GM23338 (cell line): Measurements from ENCODE around the gene SLC66A1.

Source experiments
- EZH2 ChIP-seq: fragments of 200-600 bp; sonication (generic); IDR thresholded peaks from one replicate; pipeline ENCODE4 v1.8.0; 2017; ENCODE audit warnings: antibody characterized with exemption, mild to moderate bottlenecking, low read depth; ENCODE audit not compliant: unreplicated experiment
- EZH2phosphoT487 ChIP-seq: fragments of 200-600 bp; sonication (generic); IDR thresholded peaks from one replicate; pipeline ENCODE4 v1.8.1; 2018; ENCODE audit warnings: antibody characterized with exemption; ENCODE audit not compliant: unreplicated experiment
- POLR2AphosphoS5 ChIP-seq: IDR thresholded peaks from 2 replicates; pipeline ENCODE4 v1.6.1; 2016; ENCODE audit warnings: antibody characterized with exemption, low read depth
- TF ChIP-seq, protein P1 (sequence below), 2 experiments: fragments of 200-600 bp in 1 of 2; sonication (generic) in 1 of 2; conservative IDR thresholded peaks; 2 replicates each; pipeline versions ENCODE4 v1.5.1 to v1.6.1; 2016 to 2017; ENCODE audit warnings: antibody characterized with exemption in 2 of 2, low read depth in 2 of 2, mild to moderate bottlenecking in 2 of 2, moderate library complexity in 1 of 2
- TF ChIP-seq, protein P2 (sequence below): fragments of 250-450 bp; sonication (Bioruptor Pico); IDR thresholded peaks from 2 replicates; pipeline ENCODE4 v1.5.0; 2020; ENCODE audit warnings: mild to moderate bottlenecking, moderate library complexity
- TF ChIP-seq, protein P3 (sequence below): IDR thresholded peaks from one replicate; pipeline ENCODE4 v1.6.1; 2018; ENCODE audit warnings: antibody characterized with exemption; ENCODE audit not compliant: unreplicated experiment
- TF ChIP-seq, protein P4 (sequence below): IDR thresholded peaks from 2 replicates; pipeline ENCODE4 v1.6.1; 2016; ENCODE audit warnings: antibody characterized with exemption

DNA sequence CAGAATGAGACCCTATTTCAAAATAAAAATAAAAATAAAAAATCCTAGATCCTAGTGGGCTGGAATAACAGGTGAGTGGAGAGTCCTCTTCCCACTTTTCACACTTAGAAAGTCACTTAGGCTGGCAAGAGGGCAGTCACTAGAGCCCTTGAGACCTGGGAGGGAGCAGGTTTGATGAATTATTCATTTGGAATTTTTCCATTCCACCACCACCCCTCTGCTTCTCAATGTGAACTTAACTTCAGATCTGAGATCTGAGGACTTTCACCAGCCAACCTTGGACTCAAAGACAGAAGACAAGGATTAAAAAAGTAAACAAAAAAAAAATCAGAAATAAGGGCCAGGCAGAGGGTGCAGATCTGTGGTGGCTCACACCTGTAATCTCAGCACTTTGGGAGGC, 40.1 kb upstream of the SLC66A1 start:
- TF ChIP-seq, protein P1, sequence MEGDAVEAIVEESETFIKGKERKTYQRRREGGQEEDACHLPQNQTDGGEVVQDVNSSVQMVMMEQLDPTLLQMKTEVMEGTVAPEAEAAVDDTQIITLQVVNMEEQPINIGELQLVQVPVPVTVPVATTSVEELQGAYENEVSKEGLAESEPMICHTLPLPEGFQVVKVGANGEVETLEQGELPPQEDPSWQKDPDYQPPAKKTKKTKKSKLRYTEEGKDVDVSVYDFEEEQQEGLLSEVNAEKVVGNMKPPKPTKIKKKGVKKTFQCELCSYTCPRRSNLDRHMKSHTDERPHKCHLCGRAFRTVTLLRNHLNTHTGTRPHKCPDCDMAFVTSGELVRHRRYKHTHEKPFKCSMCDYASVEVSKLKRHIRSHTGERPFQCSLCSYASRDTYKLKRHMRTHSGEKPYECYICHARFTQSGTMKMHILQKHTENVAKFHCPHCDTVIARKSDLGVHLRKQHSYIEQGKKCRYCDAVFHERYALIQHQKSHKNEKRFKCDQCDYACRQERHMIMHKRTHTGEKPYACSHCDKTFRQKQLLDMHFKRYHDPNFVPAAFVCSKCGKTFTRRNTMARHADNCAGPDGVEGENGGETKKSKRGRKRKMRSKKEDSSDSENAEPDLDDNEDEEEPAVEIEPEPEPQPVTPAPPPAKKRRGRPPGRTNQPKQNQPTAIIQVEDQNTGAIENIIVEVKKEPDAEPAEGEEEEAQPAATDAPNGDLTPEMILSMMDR (conservative IDR thresholded peaks at IDR 0.05; ENCODE audit: low read depth in 2 of 2), result no peak
- TF ChIP-seq EZH2 (no peak), POLR2AphosphoS5 (no peak), EZH2phosphoT487 (no peak)
- TF ChIP-seq, protein P2, sequence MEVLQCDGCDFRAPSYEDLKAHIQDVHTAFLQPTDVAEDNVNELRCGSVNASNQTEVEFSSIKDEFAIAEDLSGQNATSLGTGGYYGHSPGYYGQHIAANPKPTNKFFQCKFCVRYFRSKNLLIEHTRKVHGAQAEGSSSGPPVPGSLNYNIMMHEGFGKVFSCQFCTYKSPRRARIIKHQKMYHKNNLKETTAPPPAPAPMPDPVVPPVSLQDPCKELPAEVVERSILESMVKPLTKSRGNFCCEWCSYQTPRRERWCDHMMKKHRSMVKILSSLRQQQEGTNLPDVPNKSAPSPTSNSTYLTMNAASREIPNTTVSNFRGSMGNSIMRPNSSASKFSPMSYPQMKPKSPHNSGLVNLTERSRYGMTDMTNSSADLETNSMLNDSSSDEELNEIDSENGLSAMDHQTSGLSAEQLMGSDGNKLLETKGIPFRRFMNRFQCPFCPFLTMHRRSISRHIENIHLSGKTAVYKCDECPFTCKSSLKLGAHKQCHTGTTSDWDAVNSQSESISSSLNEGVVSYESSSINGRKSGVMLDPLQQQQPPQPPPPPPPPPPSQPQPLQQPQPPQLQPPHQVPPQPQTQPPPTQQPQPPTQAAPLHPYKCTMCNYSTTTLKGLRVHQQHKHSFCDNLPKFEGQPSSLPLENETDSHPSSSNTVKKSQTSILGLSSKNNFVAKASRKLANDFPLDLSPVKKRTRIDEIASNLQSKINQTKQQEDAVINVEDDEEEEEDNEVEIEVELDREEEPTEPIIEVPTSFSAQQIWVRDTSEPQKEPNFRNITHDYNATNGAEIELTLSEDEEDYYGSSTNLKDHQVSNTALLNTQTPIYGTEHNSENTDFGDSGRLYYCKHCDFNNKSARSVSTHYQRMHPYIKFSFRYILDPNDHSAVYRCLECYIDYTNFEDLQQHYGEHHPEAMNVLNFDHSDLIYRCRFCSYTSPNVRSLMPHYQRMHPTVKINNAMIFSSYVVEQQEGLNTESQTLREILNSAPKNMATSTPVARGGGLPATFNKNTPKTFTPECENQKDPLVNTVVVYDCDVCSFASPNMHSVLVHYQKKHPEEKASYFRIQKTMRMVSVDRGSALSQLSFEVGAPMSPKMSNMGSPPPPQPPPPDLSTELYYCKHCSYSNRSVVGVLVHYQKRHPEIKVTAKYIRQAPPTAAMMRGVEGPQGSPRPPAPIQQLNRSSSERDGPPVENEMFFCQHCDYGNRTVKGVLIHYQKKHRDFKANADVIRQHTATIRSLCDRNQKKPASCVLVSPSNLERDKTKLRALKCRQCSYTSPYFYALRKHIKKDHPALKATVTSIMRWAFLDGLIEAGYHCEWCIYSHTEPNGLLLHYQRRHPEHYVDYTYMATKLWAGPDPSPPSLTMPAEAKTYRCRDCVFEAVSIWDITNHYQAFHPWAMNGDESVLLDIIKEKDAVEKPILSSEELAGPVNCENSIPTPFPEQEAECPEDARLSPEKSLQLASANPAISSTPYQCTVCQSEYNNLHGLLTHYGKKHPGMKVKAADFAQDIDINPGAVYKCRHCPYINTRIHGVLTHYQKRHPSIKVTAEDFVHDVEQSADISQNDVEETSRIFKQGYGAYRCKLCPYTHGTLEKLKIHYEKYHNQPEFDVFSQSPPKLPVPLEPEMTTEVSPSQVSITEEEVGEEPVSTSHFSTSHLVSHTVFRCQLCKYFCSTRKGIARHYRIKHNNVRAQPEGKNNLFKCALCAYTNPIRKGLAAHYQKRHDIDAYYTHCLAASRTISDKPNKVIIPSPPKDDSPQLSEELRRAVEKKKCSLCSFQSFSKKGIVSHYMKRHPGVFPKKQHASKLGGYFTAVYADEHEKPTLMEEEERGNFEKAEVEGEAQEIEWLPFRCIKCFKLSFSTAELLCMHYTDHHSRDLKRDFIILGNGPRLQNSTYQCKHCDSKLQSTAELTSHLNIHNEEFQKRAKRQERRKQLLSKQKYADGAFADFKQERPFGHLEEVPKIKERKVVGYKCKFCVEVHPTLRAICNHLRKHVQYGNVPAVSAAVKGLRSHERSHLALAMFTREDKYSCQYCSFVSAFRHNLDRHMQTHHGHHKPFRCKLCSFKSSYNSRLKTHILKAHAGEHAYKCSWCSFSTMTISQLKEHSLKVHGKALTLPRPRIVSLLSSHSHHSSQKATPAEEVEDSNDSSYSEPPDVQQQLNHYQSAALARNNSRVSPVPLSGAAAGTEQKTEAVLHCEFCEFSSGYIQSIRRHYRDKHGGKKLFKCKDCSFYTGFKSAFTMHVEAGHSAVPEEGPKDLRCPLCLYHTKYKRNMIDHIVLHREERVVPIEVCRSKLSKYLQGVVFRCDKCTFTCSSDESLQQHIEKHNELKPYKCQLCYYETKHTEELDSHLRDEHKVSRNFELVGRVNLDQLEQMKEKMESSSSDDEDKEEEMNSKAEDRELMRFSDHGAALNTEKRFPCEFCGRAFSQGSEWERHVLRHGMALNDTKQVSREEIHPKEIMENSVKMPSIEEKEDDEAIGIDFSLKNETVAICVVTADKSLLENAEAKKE (CRISPR knock-in tag), result no peak
- TF ChIP-seq, protein P3, sequence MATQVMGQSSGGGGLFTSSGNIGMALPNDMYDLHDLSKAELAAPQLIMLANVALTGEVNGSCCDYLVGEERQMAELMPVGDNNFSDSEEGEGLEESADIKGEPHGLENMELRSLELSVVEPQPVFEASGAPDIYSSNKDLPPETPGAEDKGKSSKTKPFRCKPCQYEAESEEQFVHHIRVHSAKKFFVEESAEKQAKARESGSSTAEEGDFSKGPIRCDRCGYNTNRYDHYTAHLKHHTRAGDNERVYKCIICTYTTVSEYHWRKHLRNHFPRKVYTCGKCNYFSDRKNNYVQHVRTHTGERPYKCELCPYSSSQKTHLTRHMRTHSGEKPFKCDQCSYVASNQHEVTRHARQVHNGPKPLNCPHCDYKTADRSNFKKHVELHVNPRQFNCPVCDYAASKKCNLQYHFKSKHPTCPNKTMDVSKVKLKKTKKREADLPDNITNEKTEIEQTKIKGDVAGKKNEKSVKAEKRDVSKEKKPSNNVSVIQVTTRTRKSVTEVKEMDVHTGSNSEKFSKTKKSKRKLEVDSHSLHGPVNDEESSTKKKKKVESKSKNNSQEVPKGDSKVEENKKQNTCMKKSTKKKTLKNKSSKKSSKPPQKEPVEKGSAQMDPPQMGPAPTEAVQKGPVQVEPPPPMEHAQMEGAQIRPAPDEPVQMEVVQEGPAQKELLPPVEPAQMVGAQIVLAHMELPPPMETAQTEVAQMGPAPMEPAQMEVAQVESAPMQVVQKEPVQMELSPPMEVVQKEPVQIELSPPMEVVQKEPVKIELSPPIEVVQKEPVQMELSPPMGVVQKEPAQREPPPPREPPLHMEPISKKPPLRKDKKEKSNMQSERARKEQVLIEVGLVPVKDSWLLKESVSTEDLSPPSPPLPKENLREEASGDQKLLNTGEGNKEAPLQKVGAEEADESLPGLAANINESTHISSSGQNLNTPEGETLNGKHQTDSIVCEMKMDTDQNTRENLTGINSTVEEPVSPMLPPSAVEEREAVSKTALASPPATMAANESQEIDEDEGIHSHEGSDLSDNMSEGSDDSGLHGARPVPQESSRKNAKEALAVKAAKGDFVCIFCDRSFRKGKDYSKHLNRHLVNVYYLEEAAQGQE, result no peak
- TF ChIP-seq, protein P4, sequence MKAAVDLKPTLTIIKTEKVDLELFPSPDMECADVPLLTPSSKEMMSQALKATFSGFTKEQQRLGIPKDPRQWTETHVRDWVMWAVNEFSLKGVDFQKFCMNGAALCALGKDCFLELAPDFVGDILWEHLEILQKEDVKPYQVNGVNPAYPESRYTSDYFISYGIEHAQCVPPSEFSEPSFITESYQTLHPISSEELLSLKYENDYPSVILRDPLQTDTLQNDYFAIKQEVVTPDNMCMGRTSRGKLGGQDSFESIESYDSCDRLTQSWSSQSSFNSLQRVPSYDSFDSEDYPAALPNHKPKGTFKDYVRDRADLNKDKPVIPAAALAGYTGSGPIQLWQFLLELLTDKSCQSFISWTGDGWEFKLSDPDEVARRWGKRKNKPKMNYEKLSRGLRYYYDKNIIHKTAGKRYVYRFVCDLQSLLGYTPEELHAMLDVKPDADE, result no peak
